H7 (cell line): ENCODE measurements around the gene OR5C1. TPM values are rescaled to one million over a fixed set of nuclear protein-coding genes. Genes with fewer than 3 reads are reported as not detected.

ENCODE experiments used
- DNase-seq: peaks from one replicate; pipeline ENCODE4 v3.0.0; 2012
- H3K27me3 ChIP-seq: 2 replicates; pipeline ENCODE4 v1.6.0; 2011; ENCODE audit warnings: mild to moderate bottlenecking, low read length; ENCODE audit not compliant: control insufficient read depth, insufficient read depth
- H3K36me3 ChIP-seq: replicated peaks from 2 replicates; pipeline ENCODE4 v1.5.1; 2011; ENCODE audit warnings: low read length; ENCODE audit not compliant: control insufficient read depth, insufficient read depth
- H3K4me3 ChIP-seq: 2 replicates; pipeline ENCODE4 v1.5.1; 2011; ENCODE audit warnings: low read depth, mild to moderate bottlenecking, control low read depth, low read length, moderate library complexity; ENCODE audit not compliant: insufficient read depth
- total RNA-seq: library from RNA; depleted of rRNA; stranded (reverse); fragments of >200 nt; shearing (Covaris generic); gene quantifications from 2 replicates; pipeline ENCODE4 v1.2.3, GENCODE V29; 2014; rRNA removed

Gene OR5C1
- total RNA-seq: not detected in 2 replicates

DNA sequence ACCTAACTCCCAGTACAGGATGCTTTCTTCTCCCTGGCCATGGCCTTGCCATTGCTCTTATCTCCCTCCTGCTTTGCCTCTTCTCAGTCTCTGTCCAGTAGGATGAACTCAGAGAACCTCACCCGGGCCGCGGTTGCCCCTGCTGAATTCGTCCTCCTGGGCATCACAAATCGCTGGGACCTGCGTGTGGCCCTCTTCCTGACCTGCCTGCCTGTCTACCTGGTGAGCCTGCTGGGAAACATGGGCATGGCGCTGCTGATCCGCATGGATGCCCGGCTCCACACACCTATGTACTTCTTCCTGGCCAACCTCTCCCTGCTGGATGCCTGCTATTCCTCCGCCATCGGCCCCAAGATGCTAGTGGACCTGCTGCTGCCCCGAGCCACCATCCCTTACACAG, at the start of gene OR5C1:
OR5C1 (plus strand) TSS at position 103 of the 400 bp plus-strand sequence; CDS start at position 103, 0 bp downstream.
- Histone ChIP-seq H3K27me3 (no peaks in the 10 kb centered on the region), H3K4me3 (no peak within 1 kb of the TSS), H3K36me3 (no peaks in the 10 kb centered on the region)
- no peak for DNase-seq

DNA sequence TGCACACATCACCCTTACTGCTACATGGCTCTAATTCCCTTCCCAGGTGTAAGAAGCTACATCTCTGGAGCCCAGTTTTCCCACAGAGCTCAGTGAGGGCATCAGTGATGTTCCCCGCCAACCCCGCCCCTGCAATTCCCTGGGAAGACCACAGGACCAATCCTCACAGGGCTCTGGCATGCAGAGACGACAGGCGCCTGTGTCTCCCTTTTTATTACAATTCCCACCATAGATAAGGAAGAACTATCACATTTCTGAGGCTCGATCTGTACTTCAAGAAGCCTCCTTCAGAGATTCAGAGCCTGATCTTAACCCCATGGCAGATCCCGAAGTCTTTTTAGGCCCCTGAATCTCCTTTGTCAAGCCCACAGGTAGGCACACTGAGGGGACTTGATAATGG, 46.7 kb upstream of the OR5C1 start, which contains the start of gene OR1L6:
OR1L6 (plus strand) TSS at position 301 of the 400 bp plus-strand sequence. CDS start 7,545 bp downstream, outside the sequence.
- Histone ChIP-seq H3K36me3 (no peaks in the 10 kb centered on the region), H3K4me3 (no peak within 1 kb of the TSS), H3K27me3 (no peaks in the 10 kb centered on the region)
- DNase-seq: no peak

DNA sequence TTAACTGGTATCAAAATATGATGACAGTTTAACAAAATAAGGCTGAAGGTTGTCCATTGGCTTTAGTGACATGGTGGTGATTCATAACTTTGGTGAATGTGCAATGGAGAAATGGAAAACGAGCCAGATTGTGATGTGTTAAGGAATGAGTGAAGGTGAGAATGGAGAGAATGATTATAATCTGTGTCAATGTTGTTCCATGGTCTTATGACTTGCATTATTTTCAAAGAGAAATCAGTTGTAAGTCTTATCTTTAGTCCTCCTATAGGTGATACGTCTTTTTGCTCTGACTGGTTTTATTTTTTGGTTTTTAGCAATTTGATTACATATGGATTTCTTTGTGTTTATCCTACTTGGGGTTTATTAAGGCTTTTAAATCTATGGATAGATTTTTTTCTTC, 33.9 kb upstream of the OR5C1 start:
- no peaks in the 10 kb centered on the region for H3K36me3 ChIP-seq
- no peak for DNase-seq
- H3K4me3 ChIP-seq: no peak overlapping the region
- no peaks in the 10 kb centered on the region for H3K27me3 ChIP-seq

DNA sequence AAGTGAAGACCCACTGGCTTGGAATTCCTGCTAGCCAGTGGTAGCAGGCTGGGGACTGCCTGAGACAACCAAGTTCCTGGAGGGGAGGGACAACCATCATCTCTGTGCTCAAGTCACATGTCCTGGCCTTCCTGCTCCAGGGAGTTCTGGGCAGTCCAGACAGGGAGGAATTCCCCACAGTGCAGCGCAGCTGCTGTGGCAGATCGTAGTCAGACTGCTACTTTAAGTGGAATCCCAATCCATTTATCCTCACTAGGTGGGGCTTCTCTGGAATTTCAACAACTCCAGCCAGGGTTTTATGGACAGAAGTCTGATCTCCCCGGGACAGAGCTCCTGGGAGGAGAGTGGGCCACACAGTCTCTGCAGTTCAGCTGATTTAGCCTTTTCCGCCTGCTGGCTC, 20.9 kb upstream of the OR5C1 start:
- no peak overlapping the region for H3K4me3 ChIP-seq
- no peaks in the 10 kb centered on the region for H3K27me3 ChIP-seq
- DNase-seq: no peak
- H3K36me3 ChIP-seq: no peaks in the 10 kb centered on the region

DNA sequence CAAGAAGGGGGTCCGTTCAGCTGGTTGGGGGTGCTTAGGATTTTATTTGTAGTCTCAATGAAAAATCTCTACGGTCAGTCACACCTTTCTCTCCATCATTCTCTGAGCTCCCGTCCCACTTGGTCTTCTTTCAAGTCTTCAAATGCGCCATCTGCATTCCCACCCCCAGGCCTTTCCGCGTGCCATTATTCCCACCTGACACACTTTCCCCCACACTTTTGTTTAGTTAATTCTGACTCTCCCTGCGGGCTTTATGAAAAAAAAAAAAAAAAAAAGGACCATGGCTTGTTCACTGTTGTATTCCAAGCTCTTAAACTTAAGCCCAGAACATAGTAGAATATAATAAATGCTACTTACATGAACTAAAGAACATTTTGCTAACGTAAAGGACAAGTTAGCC, 11.7 kb upstream of the OR5C1 start:
- Histone ChIP-seq H3K4me3 (no peak overlapping the region), H3K36me3 (no peaks in the 10 kb centered on the region), H3K27me3 (no peaks in the 10 kb centered on the region)
- no peak for DNase-seq

DNA sequence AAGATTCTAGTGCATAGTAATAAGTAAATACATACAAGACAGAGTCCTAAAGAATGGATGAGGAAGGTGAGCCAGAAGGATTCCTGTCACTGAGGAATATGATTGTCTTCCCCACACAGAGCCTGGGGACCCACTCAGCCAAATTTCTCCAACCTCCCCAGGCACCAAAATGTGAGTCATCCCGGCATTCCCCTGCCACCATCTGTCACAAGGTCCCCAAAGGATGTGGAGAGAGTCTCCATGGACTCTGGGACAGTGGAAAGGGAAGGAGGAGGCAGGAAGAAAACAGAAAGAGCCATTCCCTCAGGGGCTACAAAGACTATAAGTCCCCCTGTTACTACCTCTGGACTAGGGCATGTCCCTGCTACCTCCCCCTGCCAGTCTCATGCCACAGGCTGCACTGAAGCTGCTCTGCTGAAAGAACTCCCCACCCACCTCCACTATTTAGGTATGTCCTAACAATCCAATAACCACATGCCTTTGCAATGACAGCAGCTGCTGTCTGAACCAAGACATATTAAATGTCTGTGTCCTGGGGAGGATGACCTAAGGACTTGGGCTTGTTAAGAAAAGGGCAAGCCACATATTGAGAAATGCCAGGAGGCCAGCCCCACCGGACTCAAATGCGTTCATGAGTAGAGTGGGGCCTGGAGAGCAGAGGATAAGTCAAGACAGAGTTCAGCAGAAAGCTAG, 10.7 kb upstream of the OR5C1 start:
- H3K36me3 ChIP-seq: no peaks in the 10 kb centered on the region
- H3K4me3 ChIP-seq: no peak overlapping the region
- no peaks in the 10 kb centered on the region for H3K27me3 ChIP-seq
- DNase-seq: no peak

DNA sequence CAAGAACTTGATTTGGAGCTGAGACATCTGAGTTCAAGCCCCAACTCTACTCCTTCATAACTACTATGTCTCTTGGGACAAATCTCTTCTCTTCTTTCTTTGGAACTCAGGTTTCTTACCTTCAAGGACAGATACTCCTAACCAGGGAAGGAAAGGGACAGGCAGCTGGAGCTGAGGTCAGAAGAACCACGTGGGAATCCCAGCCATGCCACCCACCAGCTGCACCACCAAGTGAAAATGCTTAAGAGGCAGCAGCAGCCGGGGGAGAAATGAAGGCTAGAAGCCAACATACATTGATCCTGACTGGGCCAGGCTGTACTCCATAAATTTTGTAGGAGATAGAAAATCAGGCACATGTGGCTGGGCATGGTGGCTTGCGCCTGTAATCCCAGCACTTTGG, 9.6 kb upstream of the OR5C1 start:
- no peak overlapping the region for H3K4me3 ChIP-seq
- H3K36me3 ChIP-seq: no peaks in the 10 kb centered on the region
- H3K27me3 ChIP-seq: no peaks in the 10 kb centered on the region
- DNase-seq: no peak

DNA sequence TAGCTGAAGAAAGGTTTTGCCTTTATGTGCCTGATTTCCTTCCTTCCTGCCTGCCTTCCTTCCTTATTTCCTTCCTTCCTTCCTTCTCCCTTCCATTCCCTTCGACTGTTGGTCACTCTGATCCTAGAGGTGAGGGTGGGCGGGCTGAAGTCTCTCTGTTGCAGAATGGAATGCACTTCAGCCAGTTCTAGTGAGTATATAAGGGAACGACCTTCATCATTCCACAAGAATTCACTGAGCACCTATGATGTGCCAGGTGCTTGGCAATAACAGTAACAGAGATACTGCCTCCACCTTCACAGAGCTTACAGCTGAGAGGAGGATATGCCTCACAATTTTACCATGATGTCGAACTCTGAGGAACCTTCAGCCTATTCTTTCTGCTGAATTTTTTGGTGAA, 8.7 kb upstream of the OR5C1 start:
- Histone ChIP-seq H3K27me3 (no peaks in the 10 kb centered on the region), H3K36me3 (no peaks in the 10 kb centered on the region), H3K4me3 (no peak overlapping the region)
- no peak for DNase-seq

DNA sequence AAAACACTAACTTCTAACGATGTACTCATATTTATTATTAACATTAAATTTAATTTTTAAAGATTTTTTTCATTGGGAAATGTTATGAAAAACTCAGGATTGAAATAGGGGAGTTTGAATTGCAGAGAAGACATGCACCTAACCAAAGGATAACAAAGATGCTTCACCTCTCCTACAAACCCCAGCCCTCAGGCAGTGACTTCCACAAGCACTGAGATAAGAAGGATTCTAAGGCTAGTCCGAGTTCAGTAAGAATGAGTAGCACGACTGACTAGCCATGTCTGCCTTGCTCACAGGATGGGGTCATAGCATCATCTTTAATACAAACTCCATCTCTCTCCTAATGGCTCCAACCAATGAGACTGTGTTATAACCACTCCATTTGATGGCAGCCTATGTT, 7.1 kb upstream of the OR5C1 start:
- DNase-seq: no peak
- no peaks in the 10 kb centered on the region for H3K27me3 ChIP-seq
- H3K36me3 ChIP-seq: no peaks in the 10 kb centered on the region
- no peak overlapping the region for H3K4me3 ChIP-seq

DNA sequence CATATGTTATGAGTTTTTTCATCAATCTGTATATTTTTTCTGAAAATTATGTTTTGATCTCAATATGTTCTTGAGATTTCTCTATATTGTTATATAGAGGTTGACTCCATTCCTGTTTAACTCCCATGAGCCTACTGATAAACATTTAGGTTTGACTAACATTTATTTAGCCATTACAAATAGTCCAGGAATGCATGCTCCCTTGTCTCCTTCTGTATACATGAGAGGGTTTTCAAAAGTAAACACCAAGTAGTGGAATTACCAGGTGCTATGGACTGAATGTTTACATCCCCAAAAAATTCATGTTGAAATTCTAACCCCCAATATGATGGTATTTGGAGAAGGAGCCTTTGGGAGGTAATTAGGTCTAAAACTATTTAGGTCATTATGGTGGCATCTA, 3.5 kb upstream of the OR5C1 start:
- no peak for DNase-seq
- no peak overlapping the region for H3K4me3 ChIP-seq

DNA sequence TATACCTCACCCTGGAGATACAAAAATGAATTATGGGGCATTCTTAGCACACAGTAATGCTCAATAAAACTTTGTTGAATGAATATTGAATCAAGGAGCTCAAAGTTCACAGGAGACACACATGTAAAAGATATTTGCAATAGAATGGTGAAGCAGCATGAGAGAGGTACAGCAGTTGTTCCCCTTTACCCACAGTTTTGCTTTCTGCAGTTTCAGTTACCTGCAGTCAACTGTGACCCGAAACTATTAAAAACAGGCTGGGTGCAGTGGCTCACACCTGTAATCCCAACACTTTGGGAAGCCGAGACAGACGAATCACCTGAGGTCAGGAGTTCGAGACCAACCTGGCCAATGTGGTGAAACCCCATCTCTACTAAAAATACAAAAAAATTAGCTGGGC, 2.4 kb upstream of the OR5C1 start:
- DNase-seq: no peak
- Histone ChIP-seq H3K27me3 (no peaks in the 10 kb centered on the region), H3K36me3 (no peaks in the 10 kb centered on the region), H3K4me3 (no peak overlapping the region)

More for the DNA sequence above, 3.5 kb upstream of the OR5C1 start:
- H3K27me3 ChIP-seq: no peaks in the 10 kb centered on the region
- H3K36me3 ChIP-seq: no peaks in the 10 kb centered on the region

DNA sequence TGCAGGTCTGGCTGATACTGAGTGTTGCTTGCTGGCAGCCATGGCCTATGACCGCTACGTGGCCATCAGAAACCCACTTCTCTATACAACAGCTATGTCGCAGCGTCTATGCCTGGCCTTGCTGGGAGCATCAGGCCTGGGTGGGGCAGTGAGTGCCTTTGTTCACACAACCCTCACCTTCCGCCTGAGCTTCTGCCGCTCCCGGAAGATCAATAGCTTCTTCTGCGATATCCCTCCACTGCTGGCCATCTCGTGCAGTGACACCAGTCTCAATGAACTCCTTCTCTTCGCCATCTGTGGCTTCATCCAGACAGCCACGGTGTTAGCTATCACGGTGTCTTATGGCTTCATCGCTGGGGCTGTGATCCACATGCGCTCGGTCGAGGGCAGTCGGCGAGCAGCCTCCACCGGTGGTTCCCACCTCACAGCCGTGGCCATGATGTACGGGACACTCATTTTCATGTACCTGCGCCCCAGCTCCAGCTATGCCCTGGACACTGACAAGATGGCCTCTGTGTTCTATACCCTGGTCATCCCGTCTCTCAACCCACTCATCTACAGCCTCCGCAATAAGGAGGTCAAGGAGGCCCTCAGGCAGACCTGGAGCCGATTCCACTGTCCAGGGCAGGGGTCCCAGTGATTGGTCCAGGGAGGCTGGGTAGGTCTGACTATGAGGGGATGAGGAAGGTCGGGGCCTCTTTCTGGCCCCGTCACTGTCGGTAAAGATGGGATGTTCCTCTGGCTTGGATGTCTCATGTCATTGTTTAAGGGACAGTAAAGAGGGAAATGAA, 718 bp downstream of the OR5C1 start:
- Histone ChIP-seq H3K4me3 (no peak overlapping the region), H3K27me3 (no peaks in the 10 kb centered on the region)

DNA sequence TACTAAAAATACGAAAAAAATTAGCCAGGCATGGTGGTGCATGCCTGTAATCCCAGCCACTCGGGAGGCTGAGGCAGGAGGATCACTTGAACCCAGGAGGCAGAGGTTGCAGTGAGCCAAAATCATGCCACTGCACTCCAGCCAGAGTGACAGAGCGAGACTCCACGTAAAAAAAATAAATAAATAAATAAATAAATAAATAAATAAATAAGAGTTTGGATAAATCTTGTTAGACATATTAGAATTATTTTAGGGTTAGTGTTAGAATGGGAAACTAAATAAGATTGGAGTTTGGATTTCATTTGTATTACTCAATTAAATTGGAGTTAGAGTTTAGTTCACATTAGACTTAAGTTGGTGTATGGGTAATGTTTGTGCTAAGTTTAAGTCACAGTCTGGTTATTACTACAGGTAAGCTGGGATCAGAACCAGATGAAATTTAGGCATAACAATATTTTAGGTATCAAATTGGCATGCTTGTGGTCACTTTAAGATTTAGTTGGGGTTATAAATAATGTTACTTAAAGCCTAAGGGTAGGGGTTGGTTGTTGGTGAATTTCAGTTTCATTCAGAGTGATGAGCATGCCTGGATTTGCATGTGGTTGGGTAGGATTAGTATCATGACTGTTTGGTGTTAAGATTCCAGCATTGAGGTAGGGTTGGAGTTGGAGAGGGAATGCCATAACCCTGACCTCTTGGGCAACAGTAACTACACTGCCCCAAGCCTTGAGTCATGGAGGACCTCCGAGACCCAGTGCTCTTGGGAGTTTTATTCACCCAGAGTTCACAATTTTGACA, 3.3 kb downstream of the OR5C1 start:
- H3K36me3 ChIP-seq: no peaks in the 10 kb centered on the region
- DNase-seq: no peak
- H3K4me3 ChIP-seq: no peak overlapping the region
- H3K27me3 ChIP-seq: no peaks in the 10 kb centered on the region

More for the DNA sequence above, 718 bp downstream of the OR5C1 start:
- H3K36me3 ChIP-seq: no peaks in the 10 kb centered on the region
- DNase-seq: no peak

DNA sequence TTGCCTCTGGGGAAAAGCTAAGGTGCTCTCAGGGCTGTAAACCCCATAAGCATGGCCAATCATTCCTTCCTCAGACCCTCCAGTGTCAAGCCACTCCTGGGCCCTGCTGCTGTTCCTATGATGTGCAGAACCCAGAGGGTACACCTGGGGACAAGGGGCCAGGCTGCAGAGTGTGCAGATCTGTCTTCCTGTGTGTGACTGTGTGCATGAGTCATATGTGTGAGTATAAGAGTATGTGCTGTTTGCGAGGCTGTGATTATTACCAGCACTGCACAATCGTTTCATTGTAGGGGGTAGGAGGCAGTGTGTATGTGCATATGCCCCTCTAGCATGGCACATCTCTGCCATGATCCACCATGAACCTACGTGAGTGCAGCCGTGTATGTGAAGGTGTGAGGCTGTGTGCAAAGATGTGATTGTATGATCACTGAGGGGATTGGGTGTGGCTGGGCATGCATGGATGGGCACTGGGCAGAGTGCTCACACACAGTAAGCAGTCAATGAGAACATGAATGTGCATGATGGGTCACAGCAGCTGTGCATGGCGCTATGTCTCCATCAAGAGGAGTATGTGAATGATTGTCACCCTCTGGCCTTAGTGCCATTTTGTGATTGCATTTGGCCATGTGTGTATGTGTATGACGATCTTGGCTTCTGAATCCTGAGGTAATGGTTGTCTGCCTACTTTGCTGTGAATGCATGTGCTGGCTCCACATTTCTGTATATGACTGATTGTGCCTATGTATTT, 8.8 kb downstream of the OR5C1 start:
- Histone ChIP-seq H3K27me3 (no peaks in the 10 kb centered on the region), H3K4me3 (no peak overlapping the region), H3K36me3 (no peaks in the 10 kb centered on the region)
- no peak for DNase-seq
